ENCODE results near the gene SH2D2A.

DNA sequence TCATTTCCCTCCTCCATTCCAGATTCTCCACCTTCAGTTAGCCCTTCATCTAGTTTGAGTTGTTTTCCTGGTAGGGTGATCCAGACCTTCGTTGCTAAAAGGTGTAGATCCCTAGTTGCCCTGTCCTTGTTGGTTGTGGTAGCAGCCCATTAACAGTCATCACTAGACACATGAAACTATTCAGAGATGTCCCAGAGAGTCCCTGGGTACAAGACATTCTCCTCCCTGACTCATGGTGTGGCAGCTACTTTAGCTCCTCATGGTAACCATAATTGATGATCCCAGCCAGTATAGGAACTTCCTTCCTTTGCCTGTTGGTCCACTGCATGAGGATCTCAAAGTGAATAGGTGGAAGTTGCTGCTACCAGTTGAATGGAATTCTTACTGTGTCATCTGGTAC is 6.0 kb upstream of the SH2D2A start:
- TF ChIP-seq, protein P1, sequence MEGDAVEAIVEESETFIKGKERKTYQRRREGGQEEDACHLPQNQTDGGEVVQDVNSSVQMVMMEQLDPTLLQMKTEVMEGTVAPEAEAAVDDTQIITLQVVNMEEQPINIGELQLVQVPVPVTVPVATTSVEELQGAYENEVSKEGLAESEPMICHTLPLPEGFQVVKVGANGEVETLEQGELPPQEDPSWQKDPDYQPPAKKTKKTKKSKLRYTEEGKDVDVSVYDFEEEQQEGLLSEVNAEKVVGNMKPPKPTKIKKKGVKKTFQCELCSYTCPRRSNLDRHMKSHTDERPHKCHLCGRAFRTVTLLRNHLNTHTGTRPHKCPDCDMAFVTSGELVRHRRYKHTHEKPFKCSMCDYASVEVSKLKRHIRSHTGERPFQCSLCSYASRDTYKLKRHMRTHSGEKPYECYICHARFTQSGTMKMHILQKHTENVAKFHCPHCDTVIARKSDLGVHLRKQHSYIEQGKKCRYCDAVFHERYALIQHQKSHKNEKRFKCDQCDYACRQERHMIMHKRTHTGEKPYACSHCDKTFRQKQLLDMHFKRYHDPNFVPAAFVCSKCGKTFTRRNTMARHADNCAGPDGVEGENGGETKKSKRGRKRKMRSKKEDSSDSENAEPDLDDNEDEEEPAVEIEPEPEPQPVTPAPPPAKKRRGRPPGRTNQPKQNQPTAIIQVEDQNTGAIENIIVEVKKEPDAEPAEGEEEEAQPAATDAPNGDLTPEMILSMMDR (IDR thresholded peaks at IDR 0.05): no peak
- TF ChIP-seq POLR2A (IDR thresholded peaks at IDR 0.05): no peak
- no peak for TF ChIP-seq EP300 (IDR thresholded peaks at IDR 0.05)

Data from tibial nerve (tissue), 4 donors.